HepG2 (cell line): ENCODE measurements around the gene ANKRD17. TPM values are rescaled to one million over a fixed set of nuclear protein-coding genes. Genes with fewer than 3 reads are reported as not detected.

Experiments
- ATAC-seq: fragments of 200-7000 bp; cut with Tn5 transposase; 3 replicates; pipeline ENCODE4 v1.9.1; 2020; ENCODE audit warnings: mild to moderate bottlenecking, moderate library complexity
- BruUV-seq: library from RNA; stranded (reverse); fragments of 400-500 nt; replicated peaks from 2 replicates; lab custom pipeline; 2021; lab: Mats Ljungman, UMichigan
- CTCF ChIA-PET: fragments of 300-600 bp; formaldehyde crosslinking; extraction: SDS; loops from one replicate; lab custom pipeline; 2021; ENCODE audit warnings: low total read pairs, inconsistent platforms, low intra/inter-chr PET ratio; lab: Yijun Ruan, JAX
- POLR2A ChIA-PET: fragments of 350-600 bp; sonication (Branson Sonifier 250); formaldehyde crosslinking; loops from one replicate; lab custom pipeline; 2020; ENCODE audit warnings: antibody characterized with exemption, inconsistent platforms; lab: Yijun Ruan, JAX
- DNase-seq: peaks from one replicate; pipeline ENCODE4 v3.0.0-alpha.2; 2015; ENCODE audit warnings: low spot score
- FAIRE-seq: peaks from 3 replicates; lab custom pipeline; 2011; peaks lifted over from hg19 to GRCh38; lab: Jason Lieb, UNC
- H2AFZ ChIP-seq: one replicate; pipeline ENCODE4 v1.6.1; 2011; ENCODE audit warnings: low read length, inconsistent platforms
- H3K27ac ChIP-seq: fragments of 300-600 bp; 3 replicates; pipeline ENCODE4 v1.8.0; 2011; ENCODE audit warnings: mixed run types, mild to moderate bottlenecking, mixed read lengths, low read length, inconsistent platforms; ENCODE audit not compliant: insufficient read depth; ENCODE audit errors: extremely low read length
- H3K27me3 ChIP-seq, 2 experiments: fragments of 200-600 bp in 1 of 2; 2 replicates in 1 of 2; 3 replicates in 1 of 2; pipeline versions ENCODE4 v1.6.0 to v1.8.0; 2011; ENCODE audit warnings: low read length in 2 of 2, mild to moderate bottlenecking in 2 of 2, moderate library complexity in 2 of 2, inconsistent platforms in 1 of 2; ENCODE audit not compliant: insufficient read depth in 2 of 2, control insufficient read depth in 1 of 2
- H3K36me3 ChIP-seq, 2 experiments: fragments of 200-600 bp in 1 of 2; replicated peaks in 1 of 2; 2 replicates in 1 of 2; 3 replicates in 1 of 2; pipeline versions ENCODE4 v1.5.1 to v1.8.0; 2011; ENCODE audit warnings: low read length in 2 of 2, inconsistent platforms in 1 of 2; ENCODE audit not compliant: insufficient read depth in 2 of 2, control insufficient read depth in 1 of 2
- H3K4me1 ChIP-seq: 2 replicates; pipeline ENCODE4 v1.5.1; 2012; ENCODE audit warnings: low read length, inconsistent platforms; ENCODE audit not compliant: insufficient read depth
- H3K4me2 ChIP-seq: 2 replicates; pipeline ENCODE4 v1.6.0; 2011; ENCODE audit warnings: low read depth, low read length, inconsistent platforms
- H3K4me3 ChIP-seq, 3 experiments: fragments of 200-600 bp in 1 of 3; sonication (generic), shearing (Covaris generic) in 1 of 3; replicated peaks in 1 of 3; 2 replicates each; pipeline ENCODE4 v1.5.1; 2011 to 2016; ENCODE audit warnings: low read length in 3 of 3, inconsistent platforms in 2 of 3, low read depth in 2 of 3, mild to moderate bottlenecking in 2 of 3, control low read depth in 1 of 3, mixed read lengths in 1 of 3; ENCODE audit not compliant: insufficient read depth in 1 of 3
- H3K79me2 ChIP-seq: one replicate; pipeline ENCODE4 v1.6.1; 2011; ENCODE audit warnings: low read length, inconsistent platforms; ENCODE audit not compliant: insufficient read depth
- H3K9ac ChIP-seq: 2 replicates; pipeline ENCODE4 v1.6.0; 2011; ENCODE audit warnings: mild to moderate bottlenecking, low read depth, low read length, inconsistent platforms; ENCODE audit not compliant: insufficient read depth
- H3K9me3 ChIP-seq: 2 replicates; pipeline ENCODE4 v1.5.1; 2012; ENCODE audit warnings: mild to moderate bottlenecking, low read length
- H4K20me1 ChIP-seq: 2 replicates; pipeline ENCODE4 v1.6.0; 2011; ENCODE audit warnings: inconsistent platforms, mild to moderate bottlenecking, low read length, moderate library complexity; ENCODE audit not compliant: insufficient read depth
- AGO2 ChIP-seq: fragments of 200-400 bp; formaldehyde crosslinking; optimal IDR thresholded peaks from 2 replicates; pipeline ENCODE3; 2017; ENCODE audit warnings: mild to moderate bottlenecking, low read depth, low read length, moderate library complexity
- CBX2 ChIP-seq, 2 experiments: fragments of 200-600 bp in 1 of 2; sonication (generic); formaldehyde crosslinking in 1 of 2; IDR thresholded peaks; 2 replicates each; pipeline versions ENCODE4 v1.7.0 to v1.8.1; 2018 to 2022; ENCODE audit warnings: low read depth in 2 of 2, low read length in 1 of 2, mild to moderate bottlenecking in 1 of 2, missing genetic modification reagents in 1 of 2
- ETV6 ChIP-seq: sonication (generic); formaldehyde crosslinking; conservative IDR thresholded peaks from 2 replicates; pipeline ENCODE4 v1.4.0; 2020; ENCODE audit warnings: missing genetic modification reagents
- KLF11 ChIP-seq: IDR thresholded peaks from 2 replicates; pipeline ENCODE4 v1.6.1; 2016; ENCODE audit warnings: missing compliant biosample characterization
- MTA3 ChIP-seq: sonication (generic); formaldehyde crosslinking; IDR thresholded peaks from 2 replicates; pipeline ENCODE4 v1.4.0; 2020; ENCODE audit warnings: missing genetic modification reagents
- NR2F6 ChIP-seq, 2 experiments: IDR thresholded peaks; 2 replicates each; pipeline ENCODE4 v1.6.1; 2016; ENCODE audit warnings: antibody characterized with exemption in 1 of 2, mild to moderate bottlenecking in 1 of 2
- POLR2A ChIP-seq, 2 experiments: IDR thresholded peaks; 2 replicates each; pipeline ENCODE4 v1.6.1; 2011; ENCODE audit warnings: low read depth in 2 of 2, low read length in 2 of 2, mild to moderate bottlenecking in 1 of 2, moderate library complexity in 1 of 2; ENCODE audit not compliant: insufficient read depth in 1 of 2
- RBFOX2 ChIP-seq: fragments of 200-400 bp; formaldehyde crosslinking; IDR thresholded peaks from 2 replicates; pipeline ENCODE4 v1.6.1; 2017; ENCODE audit warnings: low read depth, mild to moderate bottlenecking, low read length
- YEATS4 ChIP-seq: sonication (generic); formaldehyde crosslinking; IDR thresholded peaks from 2 replicates; pipeline ENCODE4 v1.4.0; 2020; ENCODE audit warnings: missing genetic modification reagents, borderline replicate concordance
- ZNF432 ChIP-seq: sonication (generic); formaldehyde crosslinking; IDR thresholded peaks from 2 replicates; pipeline ENCODE4 v1.5.0; 2020; ENCODE audit warnings: missing genetic modification reagents, mild to moderate bottlenecking, borderline replicate concordance
- ZNF569 ChIP-seq: sonication (generic); formaldehyde crosslinking; IDR thresholded peaks from 2 replicates; pipeline ENCODE4 v1.5.0; 2020; ENCODE audit warnings: mild to moderate bottlenecking, missing genetic modification reagents, moderate library complexity, borderline replicate concordance
- ZNF629 ChIP-seq: sonication (generic); formaldehyde crosslinking; conservative IDR thresholded peaks from 2 replicates; pipeline ENCODE4 v1.5.0; 2020; ENCODE audit warnings: missing genetic modification reagents
- ZSCAN25 ChIP-seq: sonication (generic); formaldehyde crosslinking; IDR thresholded peaks from 2 replicates; pipeline ENCODE4 v1.8.0; 2022; ENCODE audit warnings: mild to moderate bottlenecking, missing genetic modification reagents
- WGBS: methylation state at CpG from one replicate; pipeline ENCODE4 v1.1.6; 2017; ENCODE audit warnings: low lambda C conversion rate; 5-methylcytosine and 5-hydroxymethylcytosine counted together
- in situ Hi-C: cut with HindIII; loops from 2 replicates; pipeline ENCODE4 v1.10.0; 2017; ENCODE audit warnings: low pct_unique_long_range_greater_than_20kb; ENCODE audit not compliant: extremely low pct_ligation_motif_present
- intact Hi-C: fragments of 100-400 bp; cut with micrococcal nuclease; formaldehyde crosslinking; loops from one replicate; pipeline ENCODE4 v1.10.0; 2022; ENCODE audit not compliant: unreplicated experiment
- polyA plus RNA-seq, 8 experiments: library from polyadenylated mRNA; depleted of rRNA in 3 of 8; stranded (reverse) in 7 of 8; unstranded in 1 of 8; fragments of >200 nt; fragmentation: Illumina TruSeq in 4 of 8; extraction: Trizol in 4 of 8; gene quantifications; 2 replicates each; pipeline versions ENCODE4 v1.2.1 to v1.2.3, GENCODE V29; 2011 to 2016; ENCODE audit warnings: low read depth in 4 of 8, missing spikeins in 1 of 8, mixed read lengths in 1 of 8; ENCODE audit not compliant: insufficient read depth in 1 of 8
- total RNA-seq, 5 experiments: library from RNA; depleted of rRNA; stranded (reverse); fragments of >200 nt; fragmentation: Illumina TruSeq; extraction: Trizol; gene quantifications; 2 replicates each; pipeline ENCODE4 v1.2.3, GENCODE V29; 2016; ENCODE audit warnings: low read depth in 1 of 5
- TF ChIP-seq, protein P1 (sequence below): fragments of 450-650 bp; IDR thresholded peaks from 2 replicates; pipeline ENCODE4 v1.6.1; 2017
- TF ChIP-seq, protein P2 (sequence below): sonication (generic); formaldehyde crosslinking; IDR thresholded peaks from 2 replicates; pipeline ENCODE4 v1.8.0; 2022; ENCODE audit warnings: missing genetic modification reagents, mild to moderate bottlenecking, moderate library complexity, borderline replicate concordance
- TF ChIP-seq, protein P3 (sequence below): sonication (generic); formaldehyde crosslinking; IDR thresholded peaks from 2 replicates; pipeline ENCODE4 v1.4.0; 2020; ENCODE audit warnings: missing genetic modification reagents
- TF ChIP-seq, protein P4 (sequence below): sonication (generic); IDR thresholded peaks from 2 replicates; pipeline ENCODE4 v1.6.1; 2016; ENCODE audit warnings: low read depth, borderline replicate concordance

Gene ANKRD17
- total and polyA plus RNA-seq, 2 of the 13 experiments (the other 11 are each of a cell fraction or from before 2014, with no cell fraction given), result 55.7 to 61.1 TPM

DNA sequence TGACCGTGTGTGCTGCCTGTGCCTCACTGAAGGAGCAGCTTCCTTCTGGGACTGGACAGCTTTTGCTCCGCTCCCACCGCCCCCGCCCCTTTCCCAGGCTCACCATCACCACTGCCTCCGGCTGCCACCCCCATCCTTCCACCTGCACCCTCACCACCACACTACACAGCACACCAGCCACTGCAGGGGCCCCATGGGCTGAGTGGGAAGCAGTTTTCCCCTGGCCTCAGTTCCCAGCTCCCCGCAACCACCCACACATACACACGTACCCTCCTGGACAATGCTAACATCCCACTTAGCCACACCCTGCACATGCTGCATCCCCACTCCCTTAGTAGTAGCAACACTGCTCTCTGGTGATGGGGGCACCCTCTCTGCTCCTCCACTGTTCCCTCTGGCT lies 159.5 kb downstream of the ANKRD17 start (continued):
- TF ChIP-seq ZSCAN25 (no peak), KLF11 (CRISPR knock-in tag) (no peak), POLR2A (IDR thresholded peaks at IDR 0.05; ENCODE audit: insufficient read depth in 1 of 2, low read depth in 2 of 2, low read length in 2 of 2) (peak; percentile 35 to 36; a peak in 2 of 4 replicates), MTA3 (CRISPR knock-in tag) (no peak), ZNF629 (CRISPR knock-in tag) (no peak), YEATS4 (no peak), ZNF432 (CRISPR knock-in tag) (no peak), RBFOX2 (0 out of 2 replicates have a peak, but pooled peaks have one; percentile 22), ETV6 (CRISPR knock-in tag) (no peak)
- TF ChIP-seq, protein P1, sequence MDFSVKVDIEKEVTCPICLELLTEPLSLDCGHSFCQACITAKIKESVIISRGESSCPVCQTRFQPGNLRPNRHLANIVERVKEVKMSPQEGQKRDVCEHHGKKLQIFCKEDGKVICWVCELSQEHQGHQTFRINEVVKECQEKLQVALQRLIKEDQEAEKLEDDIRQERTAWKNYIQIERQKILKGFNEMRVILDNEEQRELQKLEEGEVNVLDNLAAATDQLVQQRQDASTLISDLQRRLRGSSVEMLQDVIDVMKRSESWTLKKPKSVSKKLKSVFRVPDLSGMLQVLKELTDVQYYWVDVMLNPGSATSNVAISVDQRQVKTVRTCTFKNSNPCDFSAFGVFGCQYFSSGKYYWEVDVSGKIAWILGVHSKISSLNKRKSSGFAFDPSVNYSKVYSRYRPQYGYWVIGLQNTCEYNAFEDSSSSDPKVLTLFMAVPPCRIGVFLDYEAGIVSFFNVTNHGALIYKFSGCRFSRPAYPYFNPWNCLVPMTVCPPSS, result no peak

DNA sequence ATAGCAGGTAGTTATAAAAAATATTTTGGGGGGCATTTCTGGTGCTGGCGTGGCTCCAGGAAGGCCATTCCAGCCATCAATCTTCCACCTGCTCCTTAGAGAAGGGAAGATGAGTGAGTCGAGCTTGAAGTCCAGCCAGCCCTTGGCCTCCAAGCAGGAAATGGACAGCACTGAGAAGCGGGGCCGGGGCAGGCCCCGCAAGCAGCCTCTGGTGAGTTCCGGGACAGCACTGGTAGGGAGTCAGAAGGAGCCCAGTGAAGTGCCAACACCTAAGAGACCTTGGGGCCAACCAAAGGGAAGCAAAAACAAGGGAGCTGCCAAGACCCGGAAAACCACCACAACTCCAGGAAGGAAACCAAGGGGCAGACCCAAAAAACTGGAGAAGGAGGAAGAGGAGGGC lies 159.9 kb downstream of the ANKRD17 start:
- ATAC-seq (peak; percentile 46), DNase-seq (no peak), FAIRE-seq (no peak)
- no peak overlapping the region for H3K27ac ChIP-seq
- no TSS peak for BruUV-seq
- WGBS, result 94% methylated on average over 7 of the region's 7 CpGs
- intact Hi-C loops, result no loop called here
- peaks cover 29% of the 10 kb centered on the region for H3K79me2 ChIP-seq
- POLR2A ChIA-PET, result no interaction called here
- no peak overlapping the region for H3K4me2 ChIP-seq
- H3K4me1 ChIP-seq, result peaks cover 18% of the 10 kb centered on the region
- no peaks in the 10 kb centered on the region for H4K20me1 ChIP-seq
- TF ChIP-seq ZNF569 (CRISPR knock-in tag) (no peak), CBX2 (IDR thresholded peaks at IDR 0.05; ENCODE audit: low read depth, low read length) (no peak), CBX2 (CRISPR knock-in tag; IDR thresholded peaks at IDR 0.05; ENCODE audit: low read depth) (no peak), NR2F6 (IDR thresholded peaks at IDR 0.05) (no peak), NR2F6 (CRISPR knock-in tag; IDR thresholded peaks at IDR 0.05) (no peak), AGO2 (peak; percentile 7)
- TF ChIP-seq, protein P2, sequence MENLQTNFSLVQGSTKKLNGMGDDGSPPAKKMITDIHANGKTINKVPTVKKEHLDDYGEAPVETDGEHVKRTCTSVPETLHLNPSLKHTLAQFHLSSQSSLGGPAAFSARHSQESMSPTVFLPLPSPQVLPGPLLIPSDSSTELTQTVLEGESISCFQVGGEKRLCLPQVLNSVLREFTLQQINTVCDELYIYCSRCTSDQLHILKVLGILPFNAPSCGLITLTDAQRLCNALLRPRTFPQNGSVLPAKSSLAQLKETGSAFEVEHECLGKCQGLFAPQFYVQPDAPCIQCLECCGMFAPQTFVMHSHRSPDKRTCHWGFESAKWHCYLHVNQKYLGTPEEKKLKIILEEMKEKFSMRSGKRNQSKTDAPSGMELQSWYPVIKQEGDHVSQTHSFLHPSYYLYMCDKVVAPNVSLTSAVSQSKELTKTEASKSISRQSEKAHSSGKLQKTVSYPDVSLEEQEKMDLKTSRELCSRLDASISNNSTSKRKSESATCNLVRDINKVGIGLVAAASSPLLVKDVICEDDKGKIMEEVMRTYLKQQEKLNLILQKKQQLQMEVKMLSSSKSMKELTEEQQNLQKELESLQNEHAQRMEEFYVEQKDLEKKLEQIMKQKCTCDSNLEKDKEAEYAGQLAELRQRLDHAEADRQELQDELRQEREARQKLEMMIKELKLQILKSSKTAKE (CRISPR knock-in tag), result no peak
- TF ChIP-seq, protein P3, sequence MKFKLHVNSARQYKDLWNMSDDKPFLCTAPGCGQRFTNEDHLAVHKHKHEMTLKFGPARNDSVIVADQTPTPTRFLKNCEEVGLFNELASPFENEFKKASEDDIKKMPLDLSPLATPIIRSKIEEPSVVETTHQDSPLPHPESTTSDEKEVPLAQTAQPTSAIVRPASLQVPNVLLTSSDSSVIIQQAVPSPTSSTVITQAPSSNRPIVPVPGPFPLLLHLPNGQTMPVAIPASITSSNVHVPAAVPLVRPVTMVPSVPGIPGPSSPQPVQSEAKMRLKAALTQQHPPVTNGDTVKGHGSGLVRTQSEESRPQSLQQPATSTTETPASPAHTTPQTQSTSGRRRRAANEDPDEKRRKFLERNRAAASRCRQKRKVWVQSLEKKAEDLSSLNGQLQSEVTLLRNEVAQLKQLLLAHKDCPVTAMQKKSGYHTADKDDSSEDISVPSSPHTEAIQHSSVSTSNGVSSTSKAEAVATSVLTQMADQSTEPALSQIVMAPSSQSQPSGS (CRISPR knock-in tag), result no peak
- TF ChIP-seq, protein P4, sequence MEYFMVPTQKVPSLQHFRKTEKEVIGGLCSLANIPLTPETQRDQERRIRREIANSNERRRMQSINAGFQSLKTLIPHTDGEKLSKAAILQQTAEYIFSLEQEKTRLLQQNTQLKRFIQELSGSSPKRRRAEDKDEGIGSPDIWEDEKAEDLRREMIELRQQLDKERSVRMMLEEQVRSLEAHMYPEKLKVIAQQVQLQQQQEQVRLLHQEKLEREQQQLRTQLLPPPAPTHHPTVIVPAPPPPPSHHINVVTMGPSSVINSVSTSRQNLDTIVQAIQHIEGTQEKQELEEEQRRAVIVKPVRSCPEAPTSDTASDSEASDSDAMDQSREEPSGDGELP, result no peak
- no peak overlapping the region for H2AFZ ChIP-seq
- no peaks in the 10 kb centered on the region for H3K9me3 ChIP-seq
- no peak overlapping the region for H3K9ac ChIP-seq
- no peaks in the 10 kb centered on the region for H3K27me3 ChIP-seq
- CTCF ChIA-PET, result no interaction called here
- in situ Hi-C loops, result no loop called here
- no peak overlapping the region for H3K4me3 ChIP-seq
- H3K36me3 ChIP-seq, result peaks cover 8 to 63% of the 10 kb centered on the region in 2 experiments
